Activated naive CD4-positive, alpha-beta T cell treated with Interleukin-2 at 50 U/mL for 16 hours (primary cell): ENCODE data around the gene DRAP1.

ENCODE experiments used
- DNase-seq: peaks from one replicate; pipeline ENCODE4 v3.0.0-alpha.2; 2020

Gene DRAP1, protein sequence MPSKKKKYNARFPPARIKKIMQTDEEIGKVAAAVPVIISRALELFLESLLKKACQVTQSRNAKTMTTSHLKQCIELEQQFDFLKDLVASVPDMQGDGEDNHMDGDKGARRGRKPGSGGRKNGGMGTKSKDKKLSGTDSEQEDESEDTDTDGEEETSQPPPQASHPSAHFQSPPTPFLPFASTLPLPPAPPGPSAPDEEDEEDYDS

DNA sequence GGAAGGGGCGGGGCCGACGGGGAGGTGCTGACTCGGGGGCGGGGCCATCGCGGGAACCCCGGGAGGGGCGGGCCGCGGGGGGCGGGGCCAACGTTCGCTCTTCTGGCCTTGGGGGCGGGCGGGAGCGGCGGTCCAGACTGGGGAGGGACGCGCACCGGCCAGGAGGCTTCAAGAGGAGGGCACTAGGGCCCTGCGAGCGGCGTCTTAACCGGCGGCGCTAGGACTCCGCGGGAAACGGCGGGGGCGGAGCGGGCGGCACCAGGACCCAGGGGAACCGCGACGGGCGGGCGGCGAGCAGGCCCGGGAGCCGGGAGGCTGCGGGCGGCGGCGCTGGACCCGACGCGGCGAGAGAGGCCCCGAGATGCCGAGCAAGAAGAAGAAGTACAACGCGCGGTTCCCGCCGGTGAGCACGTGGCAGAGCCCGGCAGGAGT, at the start of gene DRAP1:
Gene DRAP1 (plus strand): TSS at position 286 of the 432 bp plus-strand sequence. CDS start 76 bp downstream, at position 362.
- peak; percentile 98 for DNase-seq

GRCh38 chr11:65869643-65870306, 49.5 kb upstream of the DRAP1 start:
- DNase-seq = no peak

GRCh38 chr11:65870307-65870658, 48.9 kb upstream of the DRAP1 start:
- DNase-seq = no peak

DNA sequence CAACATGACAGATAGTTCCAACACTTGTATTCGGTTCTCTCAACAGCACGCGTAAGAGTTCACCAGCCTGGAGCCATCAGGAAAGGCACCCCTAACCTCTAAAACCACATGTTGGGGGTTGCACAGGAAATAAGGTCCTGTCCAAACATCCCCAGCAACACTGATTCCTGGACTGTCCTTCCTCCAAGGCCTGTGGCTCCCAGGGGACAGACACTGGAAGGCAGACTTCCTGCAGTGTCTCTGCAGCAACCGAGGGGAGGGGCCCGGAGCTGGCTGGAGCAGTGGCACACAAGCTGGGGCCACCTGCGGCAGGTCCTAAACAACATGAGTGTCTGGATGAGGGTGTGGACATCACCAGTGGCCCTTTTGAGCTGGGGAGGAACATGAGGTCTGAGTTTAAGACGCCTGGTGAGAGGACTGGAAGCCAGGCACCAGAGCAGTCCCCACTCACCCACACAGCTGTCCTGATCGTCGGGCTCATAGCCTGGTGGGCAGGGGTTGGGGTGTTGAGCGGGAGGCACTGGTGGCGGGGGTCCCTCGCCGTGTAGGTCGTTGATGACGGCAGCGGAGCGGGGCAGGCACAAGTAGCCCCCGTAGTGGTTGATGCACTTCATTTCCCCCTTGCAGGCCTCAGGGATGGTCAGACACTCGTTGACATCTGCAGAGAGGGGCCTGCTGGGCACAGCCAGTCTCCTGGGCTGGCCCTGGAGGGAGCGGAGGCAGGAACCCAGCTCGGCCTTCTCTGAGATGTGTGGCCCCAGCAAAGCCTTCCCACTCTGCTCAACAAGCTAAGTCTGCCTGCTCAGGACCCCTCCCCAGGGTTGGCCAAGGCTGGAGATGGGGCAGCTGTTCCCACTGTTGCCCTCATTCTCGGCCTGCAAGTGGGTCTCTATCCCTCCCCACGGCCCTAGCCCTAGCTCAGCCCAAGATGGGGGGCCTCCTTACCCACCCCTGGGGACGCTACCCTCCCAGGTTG, 48.2 kb upstream of the DRAP1 start:
- no peak for DNase-seq

DNA sequence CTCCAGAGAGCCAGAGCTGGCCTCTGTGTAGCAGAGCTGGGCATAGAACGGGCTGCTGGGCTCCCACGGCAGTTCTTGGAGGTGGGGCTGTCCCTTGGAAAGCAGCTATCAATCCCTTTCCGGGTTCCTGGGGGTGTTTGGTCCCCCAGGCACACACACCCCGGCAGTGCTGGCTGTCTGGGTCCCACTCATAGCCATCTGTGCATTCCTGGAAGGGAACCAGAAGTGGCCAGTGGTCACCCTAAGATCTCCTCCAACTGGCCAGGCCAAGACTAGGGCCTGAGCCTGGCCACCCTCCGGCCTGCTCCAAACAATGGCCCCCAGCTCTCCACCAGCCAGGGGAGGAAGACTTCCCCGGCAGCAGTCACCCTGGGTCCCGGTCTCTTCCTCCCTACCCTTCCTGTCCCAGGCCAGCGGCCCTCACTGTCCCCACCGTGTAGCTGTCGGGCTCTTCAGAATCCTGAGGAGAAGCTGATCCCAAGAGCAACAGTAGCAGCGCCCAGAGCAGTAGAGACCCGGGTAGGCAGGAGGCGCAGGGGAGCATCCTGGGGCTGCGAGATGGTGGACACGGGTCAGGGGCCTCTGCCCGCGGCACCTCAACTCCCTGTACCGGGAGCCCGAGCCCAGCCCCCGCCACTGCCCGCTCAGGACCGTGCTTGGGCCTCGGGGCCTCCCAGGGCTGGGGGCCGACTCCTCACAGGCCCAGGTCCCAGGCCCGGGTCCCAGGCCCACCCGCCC, 47.2 kb upstream of the DRAP1 start:
- DNase-seq = no peak

DNA sequence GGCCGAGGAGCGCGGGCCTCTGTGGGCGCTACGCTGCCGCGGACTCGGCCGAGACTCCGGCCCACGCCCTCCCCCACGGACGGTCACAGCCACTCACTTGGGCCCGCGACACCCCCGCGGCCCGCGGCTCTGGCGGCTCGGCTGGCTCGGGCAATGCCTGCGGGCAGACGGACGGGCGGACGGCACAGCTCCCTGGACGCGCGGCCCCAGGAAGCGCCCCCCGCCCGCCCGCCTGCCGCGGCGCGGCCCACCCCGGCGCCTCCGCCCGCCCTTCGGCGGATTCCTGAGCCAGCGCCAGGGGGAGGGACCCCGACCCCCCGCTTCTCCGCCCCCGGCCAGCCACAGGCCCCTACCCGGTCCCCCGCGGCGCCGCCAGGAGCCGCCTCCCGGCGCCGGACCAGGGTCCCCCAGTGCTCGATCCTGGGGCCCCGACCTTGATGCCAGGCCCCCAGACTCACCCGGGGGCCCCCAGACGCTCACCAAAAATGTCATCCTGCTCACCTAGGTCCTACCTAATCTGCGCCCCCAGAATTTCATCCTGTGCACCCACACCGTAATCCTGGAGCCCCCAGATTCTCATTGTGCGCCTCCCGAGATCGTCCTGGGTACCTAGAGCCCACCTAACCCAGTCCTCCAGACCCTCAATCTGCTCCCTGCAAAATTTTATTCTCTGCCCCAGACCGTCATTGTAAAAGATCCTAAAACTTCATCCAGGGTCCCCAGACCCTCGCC, 46.5 kb upstream of the DRAP1 start, which contains the start of gene EFEMP2:
Gene EFEMP2 (minus strand): TSS at position 215 of the 732 bp plus-strand sequence. CDS start 446 bp downstream, outside the sequence.
- DNase-seq = no peak

- peak; percentile 95 for DNase-seq
Observed at GRCh38 chr11:65873318-65874156, 45.7 kb upstream of the DRAP1 start.

GRCh38 chr11:65879617-65880016, 39.6 kb upstream of the DRAP1 start, which contains the start of gene CTSW:
CTSW (plus strand) TSS chr11:65879837; CDS start chr11:65879855, 18 bp downstream.
- peak; percentile 38 for DNase-seq

DNA sequence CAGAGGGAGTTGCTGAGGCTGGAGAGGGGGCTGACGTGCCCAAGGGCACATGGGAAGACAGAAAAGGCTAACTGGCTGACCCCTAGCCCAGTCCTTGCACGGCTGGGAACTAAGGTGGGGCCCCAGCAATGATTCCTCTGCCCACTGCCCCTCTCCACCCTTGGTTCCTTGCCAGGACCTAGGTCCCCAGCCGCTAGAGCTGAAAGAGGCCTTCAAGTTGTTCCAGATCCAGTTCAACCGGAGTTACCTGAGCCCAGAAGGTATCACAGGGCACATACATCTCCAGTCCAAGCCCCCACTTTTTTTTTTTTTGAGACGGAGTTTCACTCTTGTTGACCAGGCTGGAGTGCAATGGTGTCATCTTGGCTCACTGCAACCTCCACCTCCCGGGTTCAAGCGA, 39.2 kb upstream of the DRAP1 start:
- no peak for DNase-seq

GRCh38 chr11:65880844-65881421, 38.3 kb upstream of the DRAP1 start:
- DNase-seq = no peak

DNA sequence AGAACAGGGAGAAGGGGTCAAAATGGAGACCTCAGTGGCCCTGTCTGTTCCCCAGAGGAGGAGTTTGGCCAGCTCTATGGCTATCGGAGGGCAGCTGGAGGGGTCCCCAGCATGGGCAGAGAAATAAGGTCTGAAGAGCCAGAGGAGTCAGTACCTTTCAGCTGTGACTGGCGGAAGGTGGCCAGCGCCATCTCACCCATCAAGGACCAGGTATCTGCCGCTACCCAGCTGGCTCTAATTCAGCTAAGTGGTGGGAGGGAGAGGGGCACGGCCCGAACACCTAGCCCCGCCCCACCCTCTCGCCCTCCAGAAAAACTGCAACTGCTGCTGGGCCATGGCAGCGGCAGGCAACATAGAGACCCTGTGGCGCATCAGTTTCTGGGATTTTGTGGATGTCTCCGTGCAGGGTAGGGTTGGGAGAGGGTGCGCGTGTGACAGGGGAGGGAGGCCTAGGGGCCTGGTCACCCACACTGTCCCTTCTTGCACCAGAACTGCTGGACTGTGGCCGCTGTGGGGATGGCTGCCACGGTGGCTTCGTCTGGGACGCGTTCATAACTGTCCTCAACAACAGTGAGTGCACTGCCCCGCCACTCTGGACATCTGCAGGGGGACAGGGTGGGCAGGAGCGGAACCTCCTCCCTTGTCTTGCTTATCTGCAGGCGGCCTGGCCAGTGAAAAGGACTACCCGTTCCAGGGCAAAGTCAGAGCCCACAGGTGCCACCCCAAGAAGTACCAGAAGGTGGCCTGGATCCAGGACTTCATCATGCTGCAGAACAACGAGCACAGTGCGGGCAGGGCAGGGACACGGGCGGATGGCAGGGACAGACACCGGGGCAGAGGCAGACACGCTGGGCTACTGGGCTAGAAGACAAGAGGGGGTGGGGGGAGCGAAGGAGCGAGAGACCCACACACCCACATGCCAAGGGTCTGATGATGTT, 36.8 kb upstream of the DRAP1 start:
- no peak for DNase-seq

DNA sequence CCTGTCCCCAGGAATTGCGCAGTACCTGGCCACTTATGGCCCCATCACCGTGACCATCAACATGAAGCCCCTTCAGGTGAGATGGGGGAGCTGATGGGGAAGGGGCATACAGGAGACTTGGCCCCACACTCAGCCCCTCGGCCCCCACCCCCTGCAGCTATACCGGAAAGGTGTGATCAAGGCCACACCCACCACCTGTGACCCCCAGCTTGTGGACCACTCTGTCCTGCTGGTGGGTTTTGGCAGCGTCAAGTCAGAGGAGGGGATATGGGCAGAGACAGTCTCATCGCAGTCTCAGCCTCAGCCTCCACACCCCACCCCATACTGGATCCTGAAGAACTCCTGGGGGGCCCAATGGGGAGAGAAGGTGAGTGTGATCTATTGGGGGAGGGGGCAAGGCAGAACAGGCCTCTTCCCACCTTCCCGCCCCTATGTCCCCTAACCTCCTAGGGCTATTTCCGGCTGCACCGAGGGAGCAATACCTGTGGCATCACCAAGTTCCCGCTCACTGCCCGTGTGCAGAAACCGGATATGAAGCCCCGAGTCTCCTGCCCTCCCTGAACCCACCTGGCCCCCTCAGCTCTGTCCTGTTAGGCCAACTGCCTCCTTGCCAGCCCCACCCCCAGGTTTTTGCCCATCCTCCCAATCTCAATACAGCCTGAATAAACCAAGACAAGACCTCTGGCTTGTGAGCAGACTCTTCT, 36.0 kb upstream of the DRAP1 start:
- DNase-seq = no peak

- DNase-seq = no peak
Observed at GRCh38 chr11:65883786-65884715, 35.2 kb upstream of the DRAP1 start.

DNA sequence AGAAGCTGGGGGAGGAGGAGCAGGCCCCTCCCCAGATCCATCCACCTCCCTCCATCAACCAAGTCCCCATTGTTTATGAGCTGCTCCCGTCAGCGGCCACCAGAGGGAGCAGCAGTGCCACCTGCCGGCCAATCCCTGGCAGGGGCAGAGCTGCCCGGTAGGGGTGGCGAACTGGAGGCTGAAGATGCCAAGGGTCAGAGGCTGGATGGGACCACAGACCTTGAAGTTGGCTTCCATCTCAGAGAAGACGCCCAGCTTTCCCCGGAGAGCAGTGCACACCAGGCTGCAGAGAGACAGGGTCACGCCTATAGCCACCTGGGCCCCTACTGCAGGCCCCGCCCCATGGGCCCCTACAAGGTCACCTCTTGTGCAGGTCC, 34.5 kb upstream of the DRAP1 start:
- peak; percentile 85 for DNase-seq

GRCh38 chr11:65885231-65885630, 34.0 kb upstream of the DRAP1 start:
- DNase-seq = no peak

GRCh38 chr11:65885808-65886536, 33.3 kb upstream of the DRAP1 start:
- DNase-seq = no peak
